Endothelial cell of umbilical vein (primary cell): ENCODE data around the gene RPS6KL1. TPM values are rescaled to one million over a fixed set of nuclear protein-coding genes. Genes with fewer than 3 reads are reported as not detected.

Experiments
- BruUV-seq: library from RNA; stranded (reverse); fragments of 400-500 nt; replicated peaks from 2 replicates; lab custom pipeline; 2021; lab: Mats Ljungman, UMichigan
- CTCF ChIA-PET: fragments of 300-600, 350-600 bp; sonication (Branson Sonifier 250); formaldehyde crosslinking; loops from one replicate; lab custom pipeline; 2021; ENCODE audit warnings: antibody characterized with exemption, inconsistent platforms; lab: Charles Lee
- POLR2A ChIA-PET: fragments of 300-600, 350-600 bp; sonication (Branson Sonifier 250); formaldehyde crosslinking; loops from one replicate; lab custom pipeline; 2021; ENCODE audit warnings: antibody characterized with exemption, inconsistent platforms; lab: Charles Lee
- DNase-seq: peaks from one replicate; pipeline ENCODE4 v3.0.0-alpha.2; 2011; ENCODE audit warnings: low read depth, low spot score
- FAIRE-seq: peaks from 2 replicates; lab custom pipeline; 2011; peaks lifted over from hg19 to GRCh38; lab: Jason Lieb, UNC
- H2AFZ ChIP-seq: 2 replicates; pipeline ENCODE4 v1.6.0; 2012; ENCODE audit warnings: low read depth, low read length, control low read depth, inconsistent platforms
- H3K27ac ChIP-seq: 2 replicates; pipeline ENCODE4 v1.5.1; 2011; ENCODE audit warnings: low read depth, mild to moderate bottlenecking, control low read depth, low read length, moderate library complexity; ENCODE audit not compliant: insufficient read depth
- H3K27me3 ChIP-seq, 2 experiments: 2 replicates each; pipeline versions ENCODE4 v1.6.0 to v1.6.1; 2011; ENCODE audit warnings: low read length in 2 of 2, mixed read lengths in 1 of 2; ENCODE audit not compliant: control insufficient read depth in 2 of 2, insufficient read depth in 2 of 2
- H3K36me3 ChIP-seq, 2 experiments: 2 replicates in 1 of 2; 3 replicates in 1 of 2; pipeline ENCODE4 v1.5.1; 2011; ENCODE audit warnings: low read length in 2 of 2, mild to moderate bottlenecking in 1 of 2, moderate library complexity in 1 of 2; ENCODE audit not compliant: control insufficient read depth in 2 of 2, insufficient read depth in 2 of 2; ENCODE audit errors: extremely low read depth in 1 of 2
- H3K4me1 ChIP-seq: 3 replicates; pipeline ENCODE4 v1.5.1; 2011; ENCODE audit warnings: mild to moderate bottlenecking, low read length; ENCODE audit not compliant: control insufficient read depth, insufficient read depth; ENCODE audit errors: extremely low read depth
- H3K4me2 ChIP-seq: 2 replicates; pipeline ENCODE4 v1.6.1; 2011; ENCODE audit warnings: low read length, control low read depth, mixed read lengths; ENCODE audit not compliant: insufficient read depth
- H3K4me3 ChIP-seq, 3 experiments: fragments of 200-600 bp in 1 of 3; sonication (generic), shearing (Covaris generic) in 1 of 3; replicated peaks in 1 of 3; 2 replicates each; pipeline ENCODE4 v1.5.1; 2011 to 2016; ENCODE audit warnings: control low read depth in 3 of 3, low read length in 3 of 3, mild to moderate bottlenecking in 2 of 3, inconsistent platforms in 1 of 3, low read depth in 1 of 3, moderate library complexity in 1 of 3; ENCODE audit not compliant: insufficient read depth in 1 of 3
- H3K79me2 ChIP-seq: 2 replicates; pipeline ENCODE4 v1.6.0; 2012; ENCODE audit warnings: low read length, inconsistent platforms; ENCODE audit not compliant: control insufficient read depth, insufficient read depth
- H3K9ac ChIP-seq: replicated peaks from 2 replicates; pipeline ENCODE3; 2011; ENCODE audit warnings: low read length, control low read depth; ENCODE audit not compliant: insufficient read depth; ENCODE audit errors: extremely low read depth
- H3K9me1 ChIP-seq: replicated peaks from 3 replicates; pipeline ENCODE4 v1.6.0; 2011; ENCODE audit warnings: mild to moderate bottlenecking, low read length; ENCODE audit not compliant: control insufficient read depth, insufficient read depth; ENCODE audit errors: extremely low read depth
- H3K9me3 ChIP-seq: replicated peaks from 2 replicates; pipeline ENCODE4 v1.5.1; 2012; ENCODE audit warnings: low read length, inconsistent platforms; ENCODE audit not compliant: control insufficient read depth, insufficient read depth
- H4K20me1 ChIP-seq: replicated peaks from 2 replicates; pipeline ENCODE3; 2011; ENCODE audit warnings: mild to moderate bottlenecking, low read length; ENCODE audit not compliant: control insufficient read depth, insufficient read depth; ENCODE audit errors: extremely low read depth
- CTCF ChIP-seq, 2 donors: IDR thresholded peaks; 1 replicate in 1 of 2; 2 replicates in 1 of 2; pipeline ENCODE4 v1.5.1; 2011; ENCODE audit warnings: low read length in 2 of 2, mild to moderate bottlenecking in 2 of 2, moderate library complexity in 2 of 2, control low read depth in 1 of 2, inconsistent platforms in 1 of 2, low read depth in 1 of 2; ENCODE audit not compliant: insufficient read depth in 1 of 2; ENCODE audit errors: extremely low read depth in 1 of 2
- POLR2AphosphoS5 ChIP-seq: IDR thresholded peaks from 2 replicates; pipeline ENCODE4 v1.6.1; 2012; ENCODE audit warnings: low read depth, mild to moderate bottlenecking, control low read depth, low read length, moderate library complexity; ENCODE audit not compliant: insufficient read depth
- dilution Hi-C: fragments of 300-500 bp; cut with MboI; formaldehyde crosslinking; loops from one replicate; pipeline ENCODE4 v1.15.0; 2019; ENCODE audit warnings: low sequenced_read_pairs; ENCODE audit not compliant: extremely low pct_ligation_motif_present
- intact Hi-C: fragments of 100-400 bp; cut with micrococcal nuclease; formaldehyde crosslinking; loops from one replicate; pipeline ENCODE4 v1.10.0; 2022
- polyA plus RNA-seq, 4 experiments: library from polyadenylated mRNA; depleted of rRNA in 3 of 4; stranded (reverse) in 3 of 4; unstranded in 1 of 4; fragments of >200 nt; gene quantifications; 2 replicates each; pipeline versions ENCODE4 v1.2.1 to v1.2.3, GENCODE V29; 2011 to 2012; ENCODE audit warnings: missing spikeins in 1 of 4
- total RNA-seq: library from RNA; stranded (reverse); gene quantifications from 2 replicates; pipeline ENCODE4 v1.2.3, GENCODE V29; 2021

The RPS6KL1 gene
- total and polyA plus RNA-seq, 2 donors (not counting 3 experiments of a cell fraction or from before 2014, with no cell fraction given), result 10.2 to 23.8 TPM

DNA sequence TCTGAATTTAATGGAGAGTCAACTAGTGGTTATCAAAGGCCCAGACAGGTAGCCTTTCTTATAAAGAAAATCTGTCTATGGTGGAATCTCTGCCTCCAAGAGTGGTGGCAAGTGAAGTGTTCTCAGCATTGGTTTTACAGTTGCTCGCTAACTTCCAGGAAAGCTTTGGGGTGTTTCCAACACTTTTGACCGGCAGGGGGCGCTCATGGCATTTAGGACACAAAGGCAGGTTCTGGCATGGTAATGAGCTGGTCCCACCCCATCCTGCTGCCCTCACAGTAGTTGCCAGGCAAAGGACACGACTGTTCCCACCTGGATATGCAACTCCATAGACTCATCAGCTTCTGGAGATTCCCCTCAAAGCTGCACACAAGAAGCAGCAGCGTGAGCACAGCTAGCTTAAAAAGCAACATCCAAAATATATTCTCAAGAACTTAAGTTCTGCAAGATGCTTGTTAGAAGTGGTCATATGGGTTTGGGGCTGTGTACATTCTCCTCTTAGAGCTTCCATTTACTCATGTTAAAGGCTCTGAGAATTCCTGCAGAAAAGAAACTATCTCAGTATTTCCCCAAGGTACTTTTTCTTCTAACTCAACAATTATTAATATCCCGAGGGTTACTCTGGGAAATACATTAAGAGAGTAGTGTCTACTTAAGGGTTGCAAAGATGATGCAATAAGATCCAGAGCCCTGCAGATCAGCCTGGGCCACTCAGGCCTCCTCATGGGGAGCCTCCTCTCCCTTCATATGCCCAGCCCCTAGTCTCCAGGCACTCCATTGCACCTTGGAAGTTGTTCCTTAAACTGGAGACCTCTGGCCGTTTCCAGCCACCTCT, 61.9 kb downstream of the RPS6KL1 start:
- peak; percentile 83 for DNase-seq
- no peak overlapping the region for H2AFZ ChIP-seq
- peak; percentile 97 for FAIRE-seq
- no peaks in the 10 kb centered on the region for H3K9me3 ChIP-seq
- intact Hi-C loops, result loop anchor here (1.0 to 2.0 kb wide), 4 partner anchors 20 to 442 kb away; partner anchors contain the start of gene DLST
- no peaks in the 10 kb centered on the region for H3K27me3 ChIP-seq
- no peaks in the 10 kb centered on the region for H3K4me1 ChIP-seq
- H3K4me2 ChIP-seq, result no peak overlapping the region
- H3K9ac ChIP-seq, result no peak overlapping the region
- ChIA-PET POLR2A (interaction anchor here (1.0 to 1.5 kb wide), 2 partner anchors 15 to 44 kb away, joined by 6 to 8 read pairs; no protein-coding TSS in a partner anchor), CTCF (interaction anchor here (0.6 to 12.3 kb wide), 44 partner anchors 8 to 700 kb away, joined by 3 to 468 read pairs (median 4); partner anchors contain the start of genes ACYP1, DLST, PROX2 and RPS6KL1)
- no peak overlapping the region for H3K4me3 ChIP-seq
- dilution Hi-C loops, result no loop called here
- H3K27ac ChIP-seq, result no peak overlapping the region
- no peaks in the 10 kb centered on the region for H3K36me3 ChIP-seq
- H3K79me2 ChIP-seq, result no peaks in the 10 kb centered on the region
- no peaks in the 10 kb centered on the region for H4K20me1 ChIP-seq
- no TSS peak for BruUV-seq
- no peaks in the 10 kb centered on the region for H3K9me1 ChIP-seq
- TF ChIP-seq POLR2AphosphoS5 (no peak), CTCF (IDR thresholded peaks at IDR 0.05; ENCODE audit: extremely low read depth in 1 of 2, insufficient read depth in 1 of 2, low read depth in 1 of 2, low read length in 2 of 2) (peak; percentile 85 to 86)
